SK-N-MC (cell line): ENCODE data around the gene UST.

ENCODE experiments used
- DNase-seq: peaks from one replicate; pipeline ENCODE4 v3.0.0-alpha.2; 2011; ENCODE audit warnings: low read depth, low spot score
- H3K27ac ChIP-seq: fragments of 200-600 bp; sonication (generic); 2 replicates; pipeline ENCODE4 v1.5.1; 2016; ENCODE audit warnings: mixed run types
- H3K36me3 ChIP-seq: fragments of 200-600 bp; sonication (generic); 2 replicates; pipeline ENCODE4 v1.6.1; 2017; ENCODE audit warnings: antibody characterized with exemption, low read length, mixed read lengths; ENCODE audit not compliant: insufficient read depth
- H3K4me3 ChIP-seq: fragments of 200-600 bp; sonication (generic); 2 replicates; pipeline ENCODE4 v1.5.1; 2016
- H3K9ac ChIP-seq: fragments of 200-600 bp; sonication (generic); 2 replicates; pipeline ENCODE4 v1.8.0; 2017; ENCODE audit warnings: mixed run types, mixed read lengths; ENCODE audit not compliant: insufficient read length
- H3K9me3 ChIP-seq: fragments of 200-600 bp; sonication (generic); 2 replicates; pipeline ENCODE4 v1.6.1; 2017; ENCODE audit warnings: low read depth, mild to moderate bottlenecking, antibody characterized with exemption, low read length, moderate library complexity, mixed read lengths
- EZH2 ChIP-seq: fragments of 200-600 bp; sonication (generic); IDR thresholded peaks from one replicate; pipeline ENCODE4 v1.6.1; 2017; ENCODE audit warnings: antibody characterized with exemption
- FOXP2 ChIP-seq: optimal IDR thresholded peaks from 2 replicates; pipeline ENCODE3; 2011; ENCODE audit warnings: mild to moderate bottlenecking, moderate library complexity; ENCODE audit not compliant: insufficient read depth; ENCODE audit errors: extremely low read length, control extremely low read depth
- POLR2AphosphoS5 ChIP-seq: IDR thresholded peaks from 2 replicates; pipeline ENCODE4 v1.6.1; 2012; ENCODE audit warnings: mild to moderate bottlenecking, low read depth, low read length, borderline replicate concordance

Gene UST

DNA sequence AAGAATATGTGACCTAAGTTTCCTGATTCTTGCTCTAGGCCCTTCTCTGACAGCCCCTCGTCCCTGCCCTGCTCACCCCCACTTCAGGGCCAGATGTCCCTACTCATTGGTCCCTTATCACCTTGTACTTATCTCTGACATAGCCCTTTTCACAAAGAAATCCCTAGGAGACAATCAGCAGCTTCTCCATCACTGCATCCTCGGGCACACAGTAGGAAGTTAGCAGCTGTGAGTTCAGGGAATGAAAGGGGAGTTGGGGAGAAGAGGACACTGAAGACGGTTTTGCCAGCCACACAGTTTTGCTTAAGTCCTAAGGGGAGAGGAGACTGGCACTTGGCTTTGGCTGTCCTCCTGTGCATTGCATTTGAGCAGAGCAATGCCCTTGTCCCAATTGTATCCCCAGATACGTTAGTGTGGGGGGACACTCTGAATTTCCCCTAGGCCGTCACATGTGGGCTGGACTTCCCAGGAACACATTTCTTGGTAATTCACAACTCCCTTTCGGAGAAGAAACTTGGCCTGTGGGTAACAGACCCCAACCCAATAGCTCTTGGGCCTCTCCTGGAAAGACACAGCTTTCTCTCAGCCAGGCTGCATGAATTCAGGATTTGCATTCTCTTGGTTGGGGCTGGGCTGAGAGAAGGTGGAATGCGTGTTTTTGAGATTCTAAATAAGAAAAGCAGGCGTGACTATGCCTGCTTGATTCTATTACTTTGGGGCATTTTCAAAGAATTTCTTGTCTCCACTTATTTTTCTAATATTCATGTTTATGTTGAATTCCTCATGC lies 177.6 kb downstream of the UST start:
- H3K27ac ChIP-seq, result no peak overlapping the region
- H3K4me3 ChIP-seq, result no peak overlapping the region
- TF ChIP-seq EZH2 (no peak), POLR2AphosphoS5 (no peak), FOXP2 (no peak)
- DNase-seq, result no peak
- no peak overlapping the region for H3K9ac ChIP-seq
- H3K36me3 ChIP-seq, result no peaks in the 10 kb centered on the region
- H3K9me3 ChIP-seq, result no peaks in the 10 kb centered on the region

DNA sequence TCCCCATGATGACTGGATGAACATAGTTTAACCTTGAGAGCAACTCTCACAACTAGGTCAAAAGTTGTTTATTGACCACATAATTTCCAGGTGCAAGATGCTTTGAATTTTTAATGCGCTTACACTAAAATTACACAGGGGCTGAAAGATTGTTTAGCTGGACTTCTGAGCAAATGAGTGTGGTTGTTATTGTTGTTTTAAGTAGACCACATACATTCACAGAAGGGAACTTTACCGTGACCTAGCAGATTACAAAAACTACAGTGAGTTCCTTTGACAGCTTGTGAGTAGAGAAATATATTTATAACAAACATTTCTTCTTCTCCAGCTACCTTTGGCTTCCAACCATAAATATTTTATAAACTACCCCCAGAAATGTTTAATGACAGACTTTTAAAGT lies 178.9 kb downstream of the UST start:
- Histone ChIP-seq H3K9me3 (no peaks in the 10 kb centered on the region), H3K4me3 (no peak overlapping the region), H3K9ac (no peak overlapping the region), H3K36me3 (no peaks in the 10 kb centered on the region), H3K27ac (no peak overlapping the region)
- TF ChIP-seq EZH2, result no peak
- no peak for TF ChIP-seq POLR2AphosphoS5
- no peak for TF ChIP-seq FOXP2
- DNase-seq, result no peak

DNA sequence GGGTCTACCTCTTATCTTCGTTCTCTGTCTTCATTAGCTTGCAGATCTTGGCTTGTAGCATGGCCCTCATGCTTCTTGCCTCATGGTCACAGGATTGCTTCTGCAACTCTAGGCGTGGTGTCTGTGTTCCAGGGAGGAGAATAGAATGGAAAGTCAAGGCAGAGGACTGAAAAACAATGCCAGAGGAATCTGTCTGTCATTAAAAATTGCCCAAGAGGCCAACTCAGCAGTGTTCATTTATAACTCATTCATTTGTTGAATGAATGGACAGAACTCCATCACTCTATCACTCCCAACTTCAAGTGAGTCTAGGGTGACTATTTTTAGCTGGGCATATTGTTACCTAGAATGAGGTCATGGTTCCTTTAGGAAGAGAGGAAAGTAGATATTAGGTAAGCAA lies 179.6 kb downstream of the UST start:
- TF ChIP-seq FOXP2 (no peak), EZH2 (no peak), POLR2AphosphoS5 (no peak)
- Histone ChIP-seq H3K9ac (no peak overlapping the region), H3K4me3 (no peak overlapping the region), H3K9me3 (no peaks in the 10 kb centered on the region), H3K36me3 (no peaks in the 10 kb centered on the region), H3K27ac (no peak overlapping the region)
- DNase-seq, result no peak

DNA sequence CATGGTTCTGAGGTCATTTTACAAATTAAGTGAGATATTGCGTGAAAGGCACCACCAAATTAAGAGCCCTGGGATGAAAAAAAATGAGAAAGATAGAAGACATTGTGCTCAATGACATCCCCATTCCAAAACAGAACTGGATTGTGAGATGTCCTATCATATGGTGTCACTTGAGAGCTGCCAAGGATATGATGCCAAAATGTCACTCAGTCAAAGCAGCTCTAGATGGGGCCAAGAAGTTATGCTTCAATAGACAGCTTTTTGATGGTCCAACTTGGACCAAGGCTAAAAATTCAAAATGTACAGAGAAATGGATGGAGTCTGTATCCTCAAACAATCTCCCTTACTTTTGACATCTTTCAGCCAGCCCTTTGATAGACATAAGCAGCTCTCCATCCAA lies 180.8 kb downstream of the UST start:
- H3K36me3 ChIP-seq, result no peaks in the 10 kb centered on the region
- no peak overlapping the region for H3K9ac ChIP-seq
- H3K4me3 ChIP-seq, result no peak overlapping the region
- no peaks in the 10 kb centered on the region for H3K9me3 ChIP-seq
- DNase-seq, result no peak
- no peak overlapping the region for H3K27ac ChIP-seq
- TF ChIP-seq FOXP2 (no peak), POLR2AphosphoS5 (no peak), EZH2 (no peak)

DNA sequence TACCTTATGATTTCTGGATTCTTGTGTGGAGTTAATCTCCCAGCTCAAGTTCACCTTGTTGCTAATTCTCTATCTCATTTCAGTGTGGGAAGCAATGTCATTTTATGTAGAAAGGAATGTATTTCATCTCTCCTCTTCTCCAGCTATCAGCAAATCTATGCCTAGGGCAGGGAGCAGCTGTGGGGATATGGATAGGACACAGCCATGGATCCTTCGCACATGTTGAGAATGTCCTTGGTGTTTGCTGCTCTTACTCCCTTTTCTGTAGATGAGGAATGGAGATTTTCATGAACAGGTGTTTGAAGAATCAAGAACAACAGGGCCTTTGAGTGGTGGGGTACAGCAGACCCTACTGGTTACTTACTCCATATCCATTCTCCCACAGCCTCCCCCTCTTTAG lies 182.0 kb downstream of the UST start:
- Histone ChIP-seq H3K27ac (no peak overlapping the region), H3K9ac (no peak overlapping the region), H3K9me3 (no peaks in the 10 kb centered on the region), H3K36me3 (no peaks in the 10 kb centered on the region), H3K4me3 (no peak overlapping the region)
- no peak for DNase-seq
- TF ChIP-seq FOXP2, result no peak
- no peak for TF ChIP-seq POLR2AphosphoS5
- no peak for TF ChIP-seq EZH2

DNA sequence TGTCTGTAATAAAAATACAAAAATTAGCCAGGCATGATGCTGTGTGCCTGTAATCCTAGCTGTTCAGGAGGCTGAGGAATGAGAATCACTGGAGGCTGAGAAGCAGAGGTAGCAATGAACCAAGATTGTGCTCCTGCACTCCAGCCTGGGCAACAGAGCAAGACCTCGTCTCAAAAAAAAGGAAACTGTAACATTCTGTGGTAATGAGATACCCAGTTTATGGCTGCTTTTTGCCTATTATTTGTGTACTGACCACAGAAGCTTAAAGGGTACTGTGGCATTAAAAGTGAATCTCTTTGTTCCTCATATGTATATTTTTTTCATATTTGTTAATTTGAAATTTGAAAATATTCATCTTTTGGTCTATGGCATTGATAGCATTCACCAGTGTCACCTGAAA lies 185.4 kb downstream of the UST start:
- no peak overlapping the region for H3K4me3 ChIP-seq
- H3K27ac ChIP-seq, result no peak overlapping the region
- no peaks in the 10 kb centered on the region for H3K36me3 ChIP-seq
- H3K9me3 ChIP-seq, result no peaks in the 10 kb centered on the region
- TF ChIP-seq FOXP2 (no peak), EZH2 (no peak), POLR2AphosphoS5 (no peak)
- H3K9ac ChIP-seq, result no peak overlapping the region
- DNase-seq, result no peak

DNA sequence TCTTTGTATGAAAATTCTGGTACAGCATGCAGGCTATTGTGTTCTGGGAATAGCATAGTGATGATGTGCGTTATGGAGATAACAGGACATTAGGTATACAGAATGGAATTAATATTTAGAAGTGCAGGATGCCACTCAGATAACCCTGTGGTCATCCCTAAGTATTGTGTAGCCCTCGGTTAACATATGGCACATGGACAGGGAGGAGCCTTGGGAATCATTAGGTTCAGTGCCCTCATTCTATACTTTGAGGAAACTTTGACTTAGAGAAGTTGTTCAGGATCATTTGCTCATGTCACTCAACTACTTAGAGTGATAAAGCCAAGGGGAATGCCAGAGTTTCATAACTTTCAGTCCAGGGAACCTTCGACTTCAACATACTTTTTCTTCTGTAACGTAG lies 185.9 kb downstream of the UST start:
- no peak for TF ChIP-seq EZH2
- TF ChIP-seq POLR2AphosphoS5, result no peak
- TF ChIP-seq FOXP2, result no peak
- no peak for DNase-seq

DNA sequence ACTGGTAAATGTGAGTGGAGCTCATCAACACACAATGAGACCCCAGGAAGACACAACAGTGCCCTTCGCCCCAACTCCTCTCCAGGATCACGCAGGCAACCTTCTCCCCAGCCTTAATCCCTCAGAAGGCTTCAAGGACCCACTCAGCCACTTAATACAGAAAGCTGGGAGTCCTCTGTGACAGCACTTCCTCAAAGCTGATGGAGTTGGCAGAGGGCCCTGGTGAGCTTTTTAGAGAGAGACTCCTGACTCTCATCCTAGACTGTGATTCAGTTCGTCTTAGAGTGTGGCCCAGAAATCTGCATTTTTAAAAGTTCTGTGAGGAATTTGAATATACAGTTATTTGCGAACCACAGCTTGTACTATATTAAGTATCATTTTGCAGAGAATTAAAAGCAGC lies 187.7 kb downstream of the UST start:
- H3K9ac ChIP-seq, result no peak overlapping the region
- no peak overlapping the region for H3K4me3 ChIP-seq
- no peaks in the 10 kb centered on the region for H3K9me3 ChIP-seq
- no peak overlapping the region for H3K27ac ChIP-seq
- TF ChIP-seq POLR2AphosphoS5 (no peak), EZH2 (no peak), FOXP2 (no peak)
- no peaks in the 10 kb centered on the region for H3K36me3 ChIP-seq
- DNase-seq, result no peak

More for the DNA sequence above, 185.9 kb downstream of the UST start:
- Histone ChIP-seq H3K4me3 (no peak overlapping the region), H3K9ac (no peak overlapping the region), H3K27ac (no peak overlapping the region), H3K36me3 (no peaks in the 10 kb centered on the region), H3K9me3 (no peaks in the 10 kb centered on the region)

DNA sequence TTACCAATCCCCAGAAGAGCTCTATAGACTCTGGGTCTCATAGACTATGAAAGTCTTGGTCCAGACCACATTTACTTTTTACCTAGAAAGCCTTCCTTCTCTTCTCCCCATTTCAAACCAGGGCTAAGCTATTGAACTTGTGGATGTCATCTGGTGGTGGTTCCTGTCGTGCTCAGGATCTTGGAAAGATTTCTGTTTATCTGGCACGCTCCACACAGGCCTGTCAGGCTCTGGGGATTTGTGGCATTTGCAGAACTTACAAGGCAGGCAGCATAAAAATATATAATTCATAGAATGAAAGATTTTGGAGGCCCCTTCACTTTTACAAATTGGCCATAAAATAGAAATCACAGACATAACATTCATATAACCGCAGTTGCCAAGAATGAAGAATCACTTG lies 188.1 kb downstream of the UST start:
- peak; percentile 22 for DNase-seq
- no peaks in the 10 kb centered on the region for H3K9me3 ChIP-seq
- H3K4me3 ChIP-seq, result no peak overlapping the region
- H3K9ac ChIP-seq, result no peak overlapping the region
- TF ChIP-seq POLR2AphosphoS5, result no peak
- no peak for TF ChIP-seq FOXP2
- TF ChIP-seq EZH2, result no peak
- no peaks in the 10 kb centered on the region for H3K36me3 ChIP-seq
- no peak overlapping the region for H3K27ac ChIP-seq
